OCI-LY1 (cell line): Measurements from ENCODE around the gene CSGALNACT2.

ENCODE experiments used
- H2AFZ ChIP-seq: fragments of 200-600 bp; sonication (generic), shearing (Covaris generic); 2 replicates; pipeline ENCODE4 v1.6.0; 2014; ENCODE audit warnings: antibody characterized with exemption, mild to moderate bottlenecking, low read length
- H3F3A ChIP-seq: fragments of 200-600 bp; sonication (generic), shearing (Covaris generic); 2 replicates; pipeline ENCODE4 v1.6.0; 2014; ENCODE audit warnings: mild to moderate bottlenecking, antibody characterized with exemption, low read length, moderate library complexity; ENCODE audit not compliant: insufficient read depth
- H3K27ac ChIP-seq: fragments of 200-600 bp; sonication (generic); 2 replicates; pipeline ENCODE4 v1.5.1; 2014; ENCODE audit warnings: low read length, mixed run types, mild to moderate bottlenecking, low read depth; ENCODE audit not compliant: poor library complexity, severe bottlenecking
- H3K27me3 ChIP-seq: fragments of 200-600 bp; sonication (generic); 2 replicates; pipeline ENCODE4 v1.6.0; 2014; ENCODE audit warnings: antibody characterized with exemption, mild to moderate bottlenecking, low read length, moderate library complexity; ENCODE audit not compliant: insufficient read depth
- H3K36me3 ChIP-seq: fragments of 200-600 bp; sonication (generic); 2 replicates; pipeline ENCODE4 v1.6.1; 2014; ENCODE audit warnings: mild to moderate bottlenecking, antibody characterized with exemption, low read length, moderate library complexity, mixed read lengths; ENCODE audit not compliant: insufficient read depth
- H3K4me1 ChIP-seq: fragments of 200-600 bp; sonication (generic); 2 replicates; pipeline ENCODE4 v1.5.1; 2014; ENCODE audit warnings: mild to moderate bottlenecking, low read length, moderate library complexity; ENCODE audit not compliant: insufficient read depth, severe bottlenecking
- H3K4me2 ChIP-seq: fragments of 200-600 bp; sonication (generic), shearing (Covaris generic); 2 replicates; pipeline ENCODE4 v1.6.1; 2014; ENCODE audit warnings: low read length
- H3K4me3 ChIP-seq: fragments of 200-600 bp; sonication (generic); 2 replicates; pipeline ENCODE4 v1.5.1; 2014; ENCODE audit warnings: low read length, low read depth, mild to moderate bottlenecking, mixed read lengths; ENCODE audit not compliant: poor library complexity, severe bottlenecking
- H3K79me2 ChIP-seq: fragments of 200-600 bp; shearing (Covaris generic); 2 replicates; pipeline ENCODE4 v1.6.1; 2016; ENCODE audit warnings: mixed run types, low read length, mixed read lengths; ENCODE audit not compliant: insufficient read depth
- H3K9ac ChIP-seq: fragments of 200-600 bp; sonication (generic), shearing (Covaris generic); 2 replicates; pipeline ENCODE4 v1.6.1; 2014; ENCODE audit warnings: mild to moderate bottlenecking, low read length, mixed read lengths
- H3K9me2 ChIP-seq: fragments of 200-600 bp; sonication (generic), shearing (Covaris generic); 2 replicates; pipeline ENCODE4 v1.6.1; 2014; ENCODE audit warnings: low read depth, mild to moderate bottlenecking, low read length, mixed read lengths
- H3K9me3 ChIP-seq: fragments of 200-600 bp; shearing (Covaris generic); 2 replicates; pipeline ENCODE4 v1.6.1; 2014; ENCODE audit warnings: low read length, mixed read lengths
- H4K20me1 ChIP-seq: fragments of 200-600 bp; sonication (generic), shearing (Covaris generic); 2 replicates; pipeline ENCODE4 v1.6.0; 2016; ENCODE audit warnings: mild to moderate bottlenecking, low read length; ENCODE audit not compliant: insufficient read depth
- CTCF ChIP-seq: fragments of 200-600 bp; sonication (generic), shearing (Covaris generic); IDR thresholded peaks from 2 replicates; pipeline ENCODE4 v1.5.1; 2017; ENCODE audit warnings: mild to moderate bottlenecking, antibody characterized with exemption, low read length, moderate library complexity, mixed read lengths
- EZH2 ChIP-seq: fragments of 200-600 bp; sonication (generic), shearing (Covaris generic); IDR thresholded peaks from 2 replicates; pipeline ENCODE4 v1.8.0; 2017; ENCODE audit warnings: borderline replicate concordance, mixed run types, mild to moderate bottlenecking, antibody characterized with exemption, low read length, moderate library complexity, mixed read lengths

CSGALNACT2 gene

DNA sequence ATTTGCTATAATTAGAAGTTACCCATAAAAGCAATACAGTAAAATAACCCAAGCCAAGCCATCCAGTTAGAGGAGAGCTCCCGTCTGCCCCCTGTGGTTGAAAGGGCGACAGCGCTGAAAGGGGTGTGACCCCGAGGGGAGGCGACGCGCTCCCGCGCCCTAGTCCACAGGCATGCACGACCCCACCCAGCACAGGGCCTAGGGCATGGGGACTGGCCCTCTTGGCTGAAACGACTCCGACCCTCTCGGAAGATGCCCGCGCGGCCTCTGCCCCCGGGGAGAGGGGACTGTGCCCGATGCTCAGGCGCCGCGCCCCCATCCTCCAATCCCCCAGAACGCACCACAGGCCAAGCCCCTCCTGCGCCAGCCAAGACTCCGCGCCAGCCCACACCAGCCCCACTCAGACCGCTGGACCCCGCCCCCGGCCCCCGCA is 64.0 kb downstream of the CSGALNACT2 start:
- TF ChIP-seq CTCF = peak; percentile 79
- no peak for TF ChIP-seq EZH2
- H3K9me2 ChIP-seq = no peaks in the 10 kb centered on the region
- no peaks in the 10 kb centered on the region for H3K36me3 ChIP-seq
- H3K27me3 ChIP-seq = no peaks in the 10 kb centered on the region; the same call in 1 of the 2 replicates
- peak overlapping the region; percentile 64 for H3K4me3 ChIP-seq
- no peaks in the 10 kb centered on the region for H3K9me3 ChIP-seq
- H3K9ac ChIP-seq = peak overlapping the region; percentile 34; the same call in 1 of the 2 replicates
- H3K27ac ChIP-seq = no peak overlapping the region
- H2AFZ ChIP-seq = no peak overlapping the region
- H3F3A ChIP-seq = no peaks in the 10 kb centered on the region
- no peaks in the 10 kb centered on the region for H3K79me2 ChIP-seq
- no peaks in the 10 kb centered on the region for H3K4me1 ChIP-seq
- peak overlapping the region; percentile 81 for H3K4me2 ChIP-seq
- no peaks in the 10 kb centered on the region for H4K20me1 ChIP-seq

DNA sequence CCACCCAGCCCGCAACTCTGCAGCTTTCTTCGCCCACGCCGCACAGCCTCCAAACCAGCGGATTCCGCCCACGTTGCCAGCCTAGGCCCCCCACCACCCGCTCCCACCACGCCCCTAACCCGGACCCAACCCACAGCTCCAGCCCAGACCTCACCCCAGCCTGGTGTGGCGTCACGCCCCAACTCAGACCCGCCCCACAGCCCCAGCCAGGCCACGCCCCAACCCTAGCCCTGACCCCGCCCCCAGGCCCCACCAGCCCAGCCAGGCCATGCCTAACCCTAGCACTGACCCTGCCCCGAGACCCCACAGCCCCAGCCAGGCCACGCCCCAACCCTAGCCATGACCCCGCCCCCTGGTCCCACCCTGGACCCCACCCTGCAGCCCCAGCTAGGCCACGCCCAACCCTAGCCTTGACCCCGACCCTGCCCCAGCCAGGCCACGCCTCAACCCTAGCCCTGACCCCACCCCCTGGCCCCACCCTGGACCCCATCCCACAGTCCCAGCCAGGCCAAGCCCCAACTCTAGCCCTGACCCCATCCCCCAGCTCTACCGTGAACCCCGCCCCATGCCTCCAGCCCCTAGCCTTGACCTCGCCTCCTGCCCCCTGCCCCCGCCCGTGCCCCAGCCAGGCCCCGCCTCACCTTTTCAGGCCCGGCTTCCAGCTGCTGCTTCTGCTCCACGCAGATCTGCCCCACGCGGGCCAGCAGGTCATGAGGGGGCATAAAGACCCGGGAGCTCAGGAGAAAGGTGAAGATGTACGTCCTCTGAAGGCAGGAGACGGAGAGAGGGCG is 64.6 kb downstream of the CSGALNACT2 start:
- H3K27me3 ChIP-seq = no peaks in the 10 kb centered on the region; the same call in 1 of the 2 replicates
- no peaks in the 10 kb centered on the region for H3F3A ChIP-seq
- TF ChIP-seq EZH2 (no peak), CTCF (no peak)
- no peaks in the 10 kb centered on the region for H3K79me2 ChIP-seq
- H3K4me3 ChIP-seq = peak overlapping the region; percentile 64
- H3K9me3 ChIP-seq = no peaks in the 10 kb centered on the region
- no peak overlapping the region for H2AFZ ChIP-seq
- H3K9ac ChIP-seq = no peak overlapping the region; the same call in 1 of the 2 replicates
- H4K20me1 ChIP-seq = no peaks in the 10 kb centered on the region
- H3K36me3 ChIP-seq = no peaks in the 10 kb centered on the region
- H3K9me2 ChIP-seq = no peaks in the 10 kb centered on the region
- H3K27ac ChIP-seq = no peak overlapping the region
- H3K4me1 ChIP-seq = no peaks in the 10 kb centered on the region
- H3K4me2 ChIP-seq = peak overlapping the region; percentile 81

DNA sequence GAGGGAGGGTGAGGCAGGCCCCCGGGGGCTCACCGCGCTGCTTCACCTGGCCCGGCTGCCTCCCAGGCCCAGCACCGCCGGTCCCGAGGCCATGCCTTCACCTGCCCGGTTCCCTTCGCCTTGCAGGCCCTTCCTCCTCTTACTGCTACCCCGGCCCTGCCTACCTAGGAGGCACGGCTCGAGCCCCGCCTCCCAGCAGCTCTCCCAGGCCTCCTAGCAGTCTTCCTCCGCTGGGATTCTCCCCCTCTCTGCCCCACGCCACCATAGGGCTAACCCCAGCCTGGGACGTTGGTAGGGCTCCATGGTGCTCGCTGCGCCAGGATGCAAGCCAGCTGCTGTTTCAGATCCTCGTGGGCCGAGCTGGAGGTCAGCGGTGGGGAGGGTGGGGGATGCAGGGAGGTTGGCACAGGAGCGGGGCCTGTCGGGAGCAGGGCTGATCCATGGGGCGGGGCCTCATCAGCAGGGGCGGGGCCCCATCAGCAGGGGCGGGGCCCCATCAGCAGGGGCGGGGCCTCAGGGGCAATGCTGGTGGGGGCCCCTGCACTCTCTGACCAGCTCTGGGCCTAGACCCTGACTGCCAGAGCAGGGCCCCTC is 65.3 kb downstream of the CSGALNACT2 start:
- H3K27me3 ChIP-seq = no peaks in the 10 kb centered on the region
- no peak overlapping the region for H3K9ac ChIP-seq
- no peak overlapping the region for H3K4me3 ChIP-seq
- no peaks in the 10 kb centered on the region for H3K9me3 ChIP-seq
- H3F3A ChIP-seq = no peaks in the 10 kb centered on the region
- no peaks in the 10 kb centered on the region for H3K4me1 ChIP-seq
- no peak overlapping the region for H3K27ac ChIP-seq
- no peaks in the 10 kb centered on the region for H4K20me1 ChIP-seq
- H3K9me2 ChIP-seq = no peaks in the 10 kb centered on the region
- H3K36me3 ChIP-seq = no peaks in the 10 kb centered on the region
- TF ChIP-seq EZH2 = no peak
- no peak for TF ChIP-seq CTCF
- no peak overlapping the region for H2AFZ ChIP-seq
- no peaks in the 10 kb centered on the region for H3K79me2 ChIP-seq
- no peak overlapping the region for H3K4me2 ChIP-seq
